ENCODE results near the gene MS4A14. TPM values are rescaled to one million over a fixed set of nuclear protein-coding genes. Genes with fewer than 3 reads are reported as not detected.

The MS4A14 gene
- total and polyA plus RNA-seq, 2 of the 4 experiments (the other 2 are of a cell fraction): not detected

DNA sequence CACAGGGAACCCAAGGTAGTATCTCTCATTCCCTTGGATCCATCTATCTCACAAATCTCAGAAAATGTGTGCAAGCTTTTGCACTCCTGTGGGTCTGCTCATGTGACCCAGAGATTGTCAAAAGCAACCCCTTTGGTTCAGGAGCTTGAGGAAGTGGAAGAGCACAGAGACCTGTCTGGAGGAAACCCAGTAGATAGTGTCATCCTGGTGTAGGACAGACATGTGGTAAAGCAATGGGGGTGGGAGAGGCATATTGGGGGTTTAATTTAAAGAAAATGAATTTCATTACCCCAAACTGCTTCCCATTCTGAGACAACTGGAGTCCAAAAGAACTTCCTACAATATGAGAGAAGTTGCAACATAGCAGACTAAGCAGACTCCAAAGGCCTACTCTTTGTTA, 5.8 kb upstream of the MS4A14 start:
- H2BK15ac ChIP-seq (ENCODE audit: low read depth, low read length): no peak overlapping the region
- H3K4me2 ChIP-seq (ENCODE audit: low read depth, low read length): no peak overlapping the region
- H3K4me3 ChIP-seq (ENCODE audit: insufficient read depth, low read depth, low read length): no peak overlapping the region
- H3K27me3 ChIP-seq (ENCODE audit: control insufficient read depth, insufficient read depth, low read length): no peaks in the 10 kb centered on the region
- no peak overlapping the region for H3K18ac ChIP-seq (ENCODE audit: low read depth, low read length)
- no peak overlapping the region for H4K5ac ChIP-seq (ENCODE audit: low read depth, low read length)
- H4K20me1 ChIP-seq (ENCODE audit: insufficient read depth, low read length): no peaks in the 10 kb centered on the region
- no peaks in the 10 kb centered on the region for H3K79me1 ChIP-seq (ENCODE audit: low read depth in 1 of 2, low read length in 2 of 2)
- H3K9me3 ChIP-seq (ENCODE audit: control insufficient read depth, insufficient read depth, low read length): peaks cover 8% of the 10 kb centered on the region
- H4K8ac ChIP-seq (ENCODE audit: low read depth in 2 of 2, low read length in 2 of 2): no peak overlapping the region
- no peaks in the 10 kb centered on the region for H3K36me3 ChIP-seq (ENCODE audit: control insufficient read depth, insufficient read depth, low read length)
- DNase-seq (no peak), ATAC-seq (ENCODE audit: low read depth) (no peak)
- no peak overlapping the region for H3K23ac ChIP-seq (ENCODE audit: low read depth, low read length)
- in situ Hi-C loops (cut with MboI; ENCODE audit: low sequenced_read_pairs) (no loop called here), dilution Hi-C loops (cut with HindIII; ENCODE audit: low sequenced_read_pairs, unreplicated experiment) (no loop called here), intact Hi-C loops (cut with micrococcal nuclease) (no loop called here)
- ChIA-PET CTCF (no interaction called here), POLR2A (ENCODE audit: unreplicated experiment) (no interaction called here)
- no peak overlapping the region for H2AK5ac ChIP-seq (ENCODE audit: low read depth, low read length)
- no peak overlapping the region for H3K56ac ChIP-seq (ENCODE audit: extremely low read depth, insufficient read depth, low read length)
- TF ChIP-seq CEBPB (IDR thresholded peaks at IDR 0.05; ENCODE audit: low read depth, low read length) (no peak), RCOR1 (IDR thresholded peaks at IDR 0.05; ENCODE audit: insufficient replicate concordance, low read length) (no peak), RFX5 (IDR thresholded peaks at IDR 0.05; ENCODE audit: low read depth, low read length) (no peak), NFE2L2 (IDR thresholded peaks at IDR 0.05; ENCODE audit: low read depth, low read length) (no peak), CHD1 (IDR thresholded peaks at IDR 0.05; ENCODE audit: low read depth, low read length) (no peak), BHLHE40 (IDR thresholded peaks at IDR 0.05; ENCODE audit: low read depth, low read length) (no peak), MAFK (IDR thresholded peaks at IDR 0.05; ENCODE audit: low read depth, low read length) (no peak), FOS (IDR thresholded peaks at IDR 0.05; ENCODE audit: low read depth, low read length) (no peak), POLR2A (IDR thresholded peaks at IDR 0.05; ENCODE audit: low read depth, low read length) (no peak), RAD21 (IDR thresholded peaks at IDR 0.05; ENCODE audit: low read length) (no peak), SMC3 (IDR thresholded peaks at IDR 0.05; ENCODE audit: low read depth, low read length) (no peak), MAZ (IDR thresholded peaks at IDR 0.05; ENCODE audit: borderline replicate concordance, low read depth, low read length) (no peak), MXI1 (IDR thresholded peaks at IDR 0.05; ENCODE audit: borderline replicate concordance, low read depth, low read length) (no peak)
- TF ChIP-seq, protein P1, sequence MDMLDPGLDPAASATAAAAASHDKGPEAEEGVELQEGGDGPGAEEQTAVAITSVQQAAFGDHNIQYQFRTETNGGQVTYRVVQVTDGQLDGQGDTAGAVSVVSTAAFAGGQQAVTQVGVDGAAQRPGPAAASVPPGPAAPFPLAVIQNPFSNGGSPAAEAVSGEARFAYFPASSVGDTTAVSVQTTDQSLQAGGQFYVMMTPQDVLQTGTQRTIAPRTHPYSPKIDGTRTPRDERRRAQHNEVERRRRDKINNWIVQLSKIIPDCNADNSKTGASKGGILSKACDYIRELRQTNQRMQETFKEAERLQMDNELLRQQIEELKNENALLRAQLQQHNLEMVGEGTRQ (IDR thresholded peaks at IDR 0.05; ENCODE audit: low read depth, low read length): no peak
- TF ChIP-seq, protein P2, sequence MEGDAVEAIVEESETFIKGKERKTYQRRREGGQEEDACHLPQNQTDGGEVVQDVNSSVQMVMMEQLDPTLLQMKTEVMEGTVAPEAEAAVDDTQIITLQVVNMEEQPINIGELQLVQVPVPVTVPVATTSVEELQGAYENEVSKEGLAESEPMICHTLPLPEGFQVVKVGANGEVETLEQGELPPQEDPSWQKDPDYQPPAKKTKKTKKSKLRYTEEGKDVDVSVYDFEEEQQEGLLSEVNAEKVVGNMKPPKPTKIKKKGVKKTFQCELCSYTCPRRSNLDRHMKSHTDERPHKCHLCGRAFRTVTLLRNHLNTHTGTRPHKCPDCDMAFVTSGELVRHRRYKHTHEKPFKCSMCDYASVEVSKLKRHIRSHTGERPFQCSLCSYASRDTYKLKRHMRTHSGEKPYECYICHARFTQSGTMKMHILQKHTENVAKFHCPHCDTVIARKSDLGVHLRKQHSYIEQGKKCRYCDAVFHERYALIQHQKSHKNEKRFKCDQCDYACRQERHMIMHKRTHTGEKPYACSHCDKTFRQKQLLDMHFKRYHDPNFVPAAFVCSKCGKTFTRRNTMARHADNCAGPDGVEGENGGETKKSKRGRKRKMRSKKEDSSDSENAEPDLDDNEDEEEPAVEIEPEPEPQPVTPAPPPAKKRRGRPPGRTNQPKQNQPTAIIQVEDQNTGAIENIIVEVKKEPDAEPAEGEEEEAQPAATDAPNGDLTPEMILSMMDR (conservative IDR thresholded peaks at IDR 0.05; ENCODE audit: low read depth, low read length): no peak
- TF ChIP-seq, protein P3, sequence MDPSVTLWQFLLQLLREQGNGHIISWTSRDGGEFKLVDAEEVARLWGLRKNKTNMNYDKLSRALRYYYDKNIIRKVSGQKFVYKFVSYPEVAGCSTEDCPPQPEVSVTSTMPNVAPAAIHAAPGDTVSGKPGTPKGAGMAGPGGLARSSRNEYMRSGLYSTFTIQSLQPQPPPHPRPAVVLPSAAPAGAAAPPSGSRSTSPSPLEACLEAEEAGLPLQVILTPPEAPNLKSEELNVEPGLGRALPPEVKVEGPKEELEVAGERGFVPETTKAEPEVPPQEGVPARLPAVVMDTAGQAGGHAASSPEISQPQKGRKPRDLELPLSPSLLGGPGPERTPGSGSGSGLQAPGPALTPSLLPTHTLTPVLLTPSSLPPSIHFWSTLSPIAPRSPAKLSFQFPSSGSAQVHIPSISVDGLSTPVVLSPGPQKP (IDR thresholded peaks at IDR 0.05; ENCODE audit: borderline replicate concordance, low read depth, low read length): no peak
- no peak overlapping the region for H4K91ac ChIP-seq (ENCODE audit: insufficient read depth, low read depth, low read length)
- no peak overlapping the region for H2AFZ ChIP-seq (replicated peaks; ENCODE audit: low read length, poor library complexity)
- no peak overlapping the region for H3K9ac ChIP-seq (ENCODE audit: low read depth, low read length)
- no peak overlapping the region for H2AK9ac ChIP-seq (replicated peaks; ENCODE audit: low read depth, low read length, poor library complexity)
- H2BK20ac ChIP-seq (ENCODE audit: low read depth, low read length): no peak overlapping the region
- no peak overlapping the region for H2BK120ac ChIP-seq (ENCODE audit: low read depth, low read length)
- no peak overlapping the region for H3K4ac ChIP-seq (ENCODE audit: low read depth, low read length)
- BruUV-seq (replicated peaks): no TSS peak
- H3K4me1 ChIP-seq (ENCODE audit: control insufficient read depth, insufficient read depth, low read length): no peaks in the 10 kb centered on the region
- no peaks in the 10 kb centered on the region for H3K9me1 ChIP-seq (ENCODE audit: insufficient read depth, low read length)
- H3K27ac ChIP-seq (ENCODE audit: insufficient read depth, low read length): no peak overlapping the region
- no peak overlapping the region for H2BK5ac ChIP-seq (ENCODE audit: low read depth, low read length, poor library complexity, severe bottlenecking)
- no peak overlapping the region for H3K14ac ChIP-seq (replicated peaks; ENCODE audit: low read depth, low read length)

Measured in IMR-90 (cell line).